D721Med (cell line): ENCODE data around the gene HPS4.
"Not testable (repeated sequence)": the region's sequence is repeated elsewhere in the genome, so short reads cannot be mapped to it uniquely, and the experiment has no call there.

Source experiments
- DNase-seq: peaks from one replicate; pipeline ENCODE4 v3.0.0; 2011; ENCODE audit warnings: low spot score; ENCODE audit not compliant: insufficient read length
- FAIRE-seq: peaks from 2 replicates; lab custom pipeline; 2011; peaks lifted over from hg19 to GRCh38; lab: Jason Lieb, UNC
- CTCF ChIP-seq: IDR thresholded peaks from 2 replicates; pipeline ENCODE4 v1.5.1; 2012; ENCODE audit warnings: mild to moderate bottlenecking, control low read depth; ENCODE audit not compliant: insufficient read depth; ENCODE audit errors: missing control alignments

Gene HPS4

DNA sequence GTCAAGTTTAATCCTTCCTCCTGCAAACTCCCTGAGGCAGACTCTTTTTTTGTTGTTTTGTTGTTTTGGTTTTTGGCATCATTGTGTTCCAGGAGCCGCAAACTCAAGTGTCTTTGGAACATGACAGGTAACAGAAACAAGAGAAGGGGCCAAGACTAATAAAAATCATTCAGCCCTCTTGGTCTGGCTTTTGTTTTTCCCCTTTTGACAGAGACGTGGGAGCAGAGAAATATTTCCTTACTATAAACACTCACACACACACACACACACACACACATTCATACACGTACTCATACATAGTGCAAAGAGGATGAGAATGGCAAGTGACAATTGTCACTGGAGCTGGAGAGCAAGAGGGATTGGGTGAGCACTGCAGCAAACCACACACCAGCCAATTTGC lies 65.0 kb downstream of the HPS4 start:
- TF ChIP-seq CTCF = no peak
- DNase-seq (no peak), FAIRE-seq (no peak)

DNA sequence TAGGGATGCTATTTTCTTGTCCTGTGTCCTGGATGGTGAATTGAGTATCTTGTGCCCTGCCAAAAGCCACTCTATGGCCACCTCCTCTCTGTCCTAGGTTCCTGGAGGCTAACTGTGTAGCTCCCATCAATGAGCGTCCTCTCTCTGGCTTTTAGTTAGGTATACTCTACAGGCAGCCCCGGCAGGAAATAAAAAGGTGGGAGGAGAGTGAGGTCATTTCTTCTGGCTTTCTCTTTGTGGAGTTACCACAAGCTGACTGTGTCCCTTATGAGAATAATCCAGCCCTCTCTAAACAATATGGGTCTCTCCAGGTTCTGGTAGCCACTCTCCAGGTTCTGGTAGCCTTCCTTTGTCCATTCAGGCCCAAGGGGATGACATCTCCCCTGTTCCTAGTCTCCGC lies 66.2 kb downstream of the HPS4 start:
- no peak for DNase-seq
- FAIRE-seq = no peak
- no peak for TF ChIP-seq CTCF

- FAIRE-seq = no peak
- no peak for DNase-seq
Observed at GRCh38 chr22:26416670-26417276, 66.8 kb downstream of the HPS4 start.

GRCh38 chr22:26416256-26416655 lies 67.3 kb downstream of the HPS4 start:
- DNase-seq (no peak), FAIRE-seq (no peak)
- no peak for TF ChIP-seq CTCF

More at GRCh38 chr22:26416670-26417276, 66.8 kb downstream of the HPS4 start:
- TF ChIP-seq CTCF = no peak

DNA sequence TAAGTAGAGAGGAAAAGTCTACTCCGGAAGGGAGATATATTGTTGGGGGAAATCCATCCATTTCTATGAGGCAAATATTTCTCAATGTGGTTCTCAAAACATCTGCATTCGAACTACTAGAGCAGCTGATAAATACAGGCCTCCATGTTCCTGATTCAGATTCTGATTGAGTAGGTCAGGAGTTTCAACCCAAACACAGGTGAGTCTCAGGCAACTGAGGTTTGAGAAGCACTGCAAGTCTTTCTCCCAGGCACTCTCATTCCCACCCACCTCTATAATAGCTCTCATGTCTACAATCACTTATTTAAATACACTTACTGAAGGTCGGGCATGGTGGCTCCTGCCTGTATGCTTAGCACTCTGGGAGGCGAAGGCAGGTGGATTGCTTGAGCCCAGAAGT lies 69.2 kb downstream of the HPS4 start:
- DNase-seq (no peak), FAIRE-seq (no peak)
- TF ChIP-seq CTCF = no peak

DNA sequence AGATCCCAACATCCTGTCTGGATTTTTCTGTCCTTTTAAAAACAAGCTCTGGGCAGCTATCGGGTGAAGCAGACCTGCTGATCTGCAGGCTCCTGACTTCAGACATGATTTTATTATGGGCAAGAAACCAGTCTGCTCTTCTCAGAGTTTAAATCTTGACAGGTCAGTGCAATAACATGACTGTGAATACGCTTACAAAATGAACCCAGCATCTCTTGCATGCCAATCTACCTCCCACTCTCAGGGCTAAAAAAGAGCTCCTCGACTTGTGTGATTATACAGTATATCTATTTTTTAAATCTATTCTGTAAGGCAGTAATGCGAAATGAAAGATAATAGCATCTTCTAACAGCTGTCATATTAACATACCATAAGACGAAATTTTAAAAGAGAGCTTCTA lies 73.2 kb downstream of the HPS4 start:
- FAIRE-seq (no peak), DNase-seq (no peak)
- TF ChIP-seq CTCF = no peak

GRCh38 chr22:26409719-26410335 lies 73.8 kb downstream of the HPS4 start:
- FAIRE-seq = no peak
- DNase-seq = no peak

GRCh38 chr22:26408562-26409220 lies 74.9 kb downstream of the HPS4 start:
- not testable (repeated sequence) for DNase-seq, FAIRE-seq

More at GRCh38 chr22:26409719-26410335, 73.8 kb downstream of the HPS4 start:
- TF ChIP-seq CTCF = no peak
